Measurements from ENCODE around the gene LTB4R.

DNA sequence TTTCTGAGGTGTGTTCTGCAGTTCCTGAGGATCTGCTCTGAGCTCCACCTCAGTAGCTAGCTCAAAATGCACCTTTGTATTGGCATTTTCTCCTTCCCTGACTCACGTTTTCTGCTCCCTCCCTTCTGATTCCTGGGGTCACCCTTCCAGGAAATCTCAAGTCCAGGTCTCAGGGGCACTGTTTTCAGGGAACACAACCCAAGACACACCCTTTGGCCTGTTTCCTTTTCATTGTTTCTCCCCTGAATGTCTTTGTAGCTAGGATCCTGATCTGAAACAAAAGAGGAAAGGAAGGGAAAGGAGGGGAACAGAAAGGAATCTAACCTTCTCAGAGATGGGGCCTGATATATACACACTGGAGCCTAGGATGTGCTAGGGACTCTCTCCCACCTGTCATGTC, 35.8 kb downstream of the LTB4R start:
- TF ChIP-seq, protein P1, sequence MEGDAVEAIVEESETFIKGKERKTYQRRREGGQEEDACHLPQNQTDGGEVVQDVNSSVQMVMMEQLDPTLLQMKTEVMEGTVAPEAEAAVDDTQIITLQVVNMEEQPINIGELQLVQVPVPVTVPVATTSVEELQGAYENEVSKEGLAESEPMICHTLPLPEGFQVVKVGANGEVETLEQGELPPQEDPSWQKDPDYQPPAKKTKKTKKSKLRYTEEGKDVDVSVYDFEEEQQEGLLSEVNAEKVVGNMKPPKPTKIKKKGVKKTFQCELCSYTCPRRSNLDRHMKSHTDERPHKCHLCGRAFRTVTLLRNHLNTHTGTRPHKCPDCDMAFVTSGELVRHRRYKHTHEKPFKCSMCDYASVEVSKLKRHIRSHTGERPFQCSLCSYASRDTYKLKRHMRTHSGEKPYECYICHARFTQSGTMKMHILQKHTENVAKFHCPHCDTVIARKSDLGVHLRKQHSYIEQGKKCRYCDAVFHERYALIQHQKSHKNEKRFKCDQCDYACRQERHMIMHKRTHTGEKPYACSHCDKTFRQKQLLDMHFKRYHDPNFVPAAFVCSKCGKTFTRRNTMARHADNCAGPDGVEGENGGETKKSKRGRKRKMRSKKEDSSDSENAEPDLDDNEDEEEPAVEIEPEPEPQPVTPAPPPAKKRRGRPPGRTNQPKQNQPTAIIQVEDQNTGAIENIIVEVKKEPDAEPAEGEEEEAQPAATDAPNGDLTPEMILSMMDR (conservative IDR thresholded peaks at IDR 0.05), result no peak
- TF ChIP-seq EZH2 (IDR thresholded peaks at IDR 0.05; ENCODE audit: low read depth), result no peak

Measured in PC-9 (cell line).